Measurements from ENCODE around the gene ATP6V0C.

ATP6V0C gene

DNA sequence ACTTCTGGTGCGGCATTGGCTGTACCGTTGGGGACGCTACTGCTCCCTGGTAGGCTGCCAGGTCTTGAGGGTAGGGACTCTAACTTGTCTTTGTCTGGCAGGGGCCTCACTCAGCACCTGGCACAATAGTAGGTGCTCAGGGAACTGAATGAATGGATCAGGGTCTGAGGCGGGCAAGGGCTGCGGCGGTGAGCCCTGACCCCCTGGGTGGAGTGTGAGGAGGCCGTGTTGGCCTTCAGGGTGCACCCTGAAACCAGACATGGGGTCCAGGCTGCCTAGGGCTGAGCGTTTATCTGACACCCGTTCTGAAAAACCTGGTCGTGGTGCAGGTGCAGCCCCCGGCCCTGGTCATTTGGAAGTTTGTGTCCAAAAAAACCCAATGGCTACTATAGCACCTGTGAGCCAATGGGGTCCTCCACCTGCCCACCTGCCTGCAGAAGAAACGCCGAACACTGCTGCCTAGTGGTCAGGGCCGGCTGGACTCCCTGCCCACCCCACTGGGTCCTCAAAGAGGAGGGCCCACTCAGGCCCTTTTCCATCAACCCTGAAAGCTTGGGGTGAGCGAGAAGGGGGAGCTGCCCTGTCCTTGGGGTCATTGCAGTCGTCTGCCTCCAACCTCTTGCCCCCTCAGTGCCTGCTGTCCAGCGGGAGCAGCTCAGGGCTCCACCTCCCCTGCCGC lies 4.9 kb upstream of the ATP6V0C start:
- no peak for DNase-seq (ENCODE audit: low read depth, low spot score)

DNA sequence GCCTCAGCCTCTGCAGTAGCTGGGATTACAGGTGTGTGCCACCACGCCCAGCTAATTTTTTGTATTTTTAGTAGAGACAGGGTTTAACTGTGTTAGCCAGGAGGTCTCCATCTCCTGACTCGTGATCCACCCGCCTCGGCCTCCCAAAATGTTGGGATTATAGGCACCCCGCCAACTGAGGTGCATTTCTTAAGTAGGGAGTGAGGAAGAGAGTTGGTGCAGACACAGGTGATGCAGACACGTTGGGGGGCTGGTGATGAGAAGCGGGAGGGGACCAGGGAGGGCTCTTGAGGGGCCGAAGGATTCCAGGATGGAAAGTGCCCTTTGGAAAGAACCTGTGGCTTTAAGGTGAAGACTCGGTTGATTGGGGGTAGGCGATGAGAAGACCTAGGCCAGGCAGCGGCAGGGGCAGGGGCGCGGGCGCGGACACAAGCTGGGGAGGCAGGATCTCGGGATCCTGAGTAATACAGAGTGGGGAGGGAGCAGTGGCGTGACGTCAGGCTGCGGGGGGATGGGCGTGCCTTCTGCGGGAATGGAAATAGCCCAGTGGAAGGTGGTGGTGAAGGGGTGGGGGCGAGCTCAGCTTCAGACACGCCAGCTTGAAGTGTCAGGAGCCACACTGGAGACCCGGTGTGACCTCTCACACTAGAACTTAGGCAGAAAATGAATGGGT lies 2.5 kb upstream of the ATP6V0C start:
- no peak for DNase-seq (ENCODE audit: low read depth, low spot score)

- no peak for DNase-seq (ENCODE audit: low read depth, low spot score)
Observed at GRCh38 chr16:2511996-2512734, 1.6 kb upstream of the ATP6V0C start.

- no peak for DNase-seq (ENCODE audit: low read depth, low spot score)
Observed at GRCh38 chr16:2512735-2513404, 882 bp upstream of the ATP6V0C start.

GRCh38 chr16:2514333-2515179 lies 804 bp downstream of the ATP6V0C start:
- DNase-seq (ENCODE audit: low read depth, low spot score) = no peak

DNA sequence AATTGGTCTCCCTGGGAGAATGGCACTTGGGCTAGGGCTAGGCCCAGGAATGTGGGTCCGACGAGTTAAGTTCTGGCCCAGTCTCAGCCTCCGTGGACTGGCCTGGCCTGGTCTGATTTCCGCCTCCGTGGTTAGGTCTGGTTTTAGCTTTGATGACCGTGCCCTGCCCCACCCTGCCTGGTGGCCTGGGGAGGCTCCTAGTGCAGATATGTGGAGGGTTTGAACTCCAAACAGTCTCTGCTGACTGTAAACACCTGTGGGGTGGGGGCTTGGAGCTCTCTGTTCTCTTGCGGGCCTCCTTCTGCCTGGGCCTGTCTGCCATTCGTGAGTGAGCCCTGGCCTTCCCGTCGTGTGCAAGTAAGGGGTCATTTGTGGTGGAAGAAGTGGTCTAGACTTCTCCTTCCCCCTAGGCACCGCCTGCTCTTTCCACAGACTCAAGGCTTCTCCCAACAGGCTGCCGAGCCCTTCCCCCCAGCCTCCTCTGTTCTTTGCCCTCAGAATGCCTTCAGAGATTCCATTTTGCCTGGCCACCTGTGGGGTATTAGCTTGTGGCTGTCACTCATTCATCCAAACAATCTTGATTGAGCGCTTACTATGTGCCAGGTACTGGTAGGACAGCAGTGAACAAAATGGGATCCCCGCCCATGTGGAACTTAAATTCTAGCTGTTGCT lies 1.6 kb downstream of the ATP6V0C start:
- DNase-seq (ENCODE audit: low read depth, low spot score) = no peak

DNA sequence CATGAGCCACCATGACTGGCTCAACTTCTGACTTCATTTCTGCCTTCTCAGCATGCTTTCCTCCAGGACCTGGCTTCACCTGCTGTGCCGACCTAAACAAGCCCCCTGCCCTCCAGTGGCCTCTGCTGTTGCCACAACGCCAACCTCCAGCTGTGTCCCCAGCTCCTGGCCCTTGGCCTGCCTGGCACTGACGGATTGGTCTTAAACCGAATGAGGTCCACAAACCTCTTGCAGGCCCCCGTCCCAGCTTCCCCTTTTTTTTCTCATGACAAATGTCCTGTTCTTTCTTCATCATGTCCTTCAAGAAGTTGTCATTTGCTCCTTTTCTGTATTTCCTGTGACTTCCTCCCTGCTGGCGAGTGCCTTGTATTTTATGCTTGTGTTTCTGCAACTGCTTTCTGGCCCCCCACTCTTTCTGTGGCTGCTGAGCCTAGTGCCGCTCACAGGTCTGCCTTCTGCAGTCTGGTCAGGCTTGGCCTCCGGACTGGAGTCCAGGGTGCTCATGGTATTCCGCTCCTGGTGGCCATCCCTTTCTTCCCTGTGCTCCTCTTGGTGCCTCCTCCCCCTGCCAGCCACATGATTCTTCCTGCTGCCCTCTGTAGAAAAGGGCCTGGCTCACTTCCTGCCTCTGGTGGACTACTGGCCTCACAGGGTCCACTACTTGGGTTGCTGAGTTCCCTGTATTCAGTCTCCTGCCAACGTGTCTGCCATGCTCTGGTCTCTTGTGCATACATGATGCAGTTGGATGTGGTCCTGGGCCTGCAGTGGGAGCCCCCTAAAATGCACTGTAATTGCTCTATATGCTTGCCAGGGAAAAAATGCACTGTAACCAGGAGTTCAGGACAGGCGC lies 2.9 kb downstream of the ATP6V0C start:
- DNase-seq (ENCODE audit: low read depth, low spot score) = no peak

- DNase-seq (ENCODE audit: low read depth, low spot score) = no peak
Observed at GRCh38 chr16:2517954-2518605, 4.3 kb downstream of the ATP6V0C start.

GRCh38 chr16:2518823-2519710 lies 5.3 kb downstream of the ATP6V0C start:
- no peak for DNase-seq (ENCODE audit: low read depth, low spot score)

DNA sequence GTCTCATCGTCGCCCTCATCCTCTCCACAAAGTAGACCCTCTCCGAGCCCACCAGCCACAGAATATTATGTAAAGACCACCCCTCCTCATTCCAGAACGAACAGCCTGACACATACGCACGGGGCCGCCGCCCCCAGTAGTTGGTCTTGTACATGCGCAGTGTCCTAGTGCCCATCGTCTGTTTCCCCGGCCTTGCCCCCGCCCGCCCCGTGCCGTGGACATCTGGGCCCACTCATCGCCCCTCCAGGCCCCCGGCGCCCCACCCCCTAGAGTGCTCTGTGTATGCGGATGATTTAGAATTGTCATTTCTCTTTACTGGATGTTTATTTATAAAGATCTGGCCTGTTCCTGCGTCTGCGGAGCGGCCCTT lies 5.9 kb downstream of the ATP6V0C start:
- no peak for DNase-seq (ENCODE audit: low read depth, low spot score)

GRCh38 chr16:2520097-2520783 lies 6.5 kb downstream of the ATP6V0C start, which contains the start of gene AMDHD2:
Gene AMDHD2 (plus strand): TSS chr16:2520371. CDS start chr16:2520459, 88 bp downstream.
- peak; percentile 76 for DNase-seq (ENCODE audit: low read depth, low spot score)

- DNase-seq (ENCODE audit: low read depth, low spot score) = no peak
Observed at GRCh38 chr16:2520784-2521531, 7.2 kb downstream of the ATP6V0C start.

- DNase-seq (ENCODE audit: low read depth, low spot score) = no peak
Observed at GRCh38 chr16:2523801-2524231, 10.1 kb downstream of the ATP6V0C start.

- no peak for DNase-seq (ENCODE audit: low read depth, low spot score)
Observed at GRCh38 chr16:2524339-2524938, 10.7 kb downstream of the ATP6V0C start.

DNA sequence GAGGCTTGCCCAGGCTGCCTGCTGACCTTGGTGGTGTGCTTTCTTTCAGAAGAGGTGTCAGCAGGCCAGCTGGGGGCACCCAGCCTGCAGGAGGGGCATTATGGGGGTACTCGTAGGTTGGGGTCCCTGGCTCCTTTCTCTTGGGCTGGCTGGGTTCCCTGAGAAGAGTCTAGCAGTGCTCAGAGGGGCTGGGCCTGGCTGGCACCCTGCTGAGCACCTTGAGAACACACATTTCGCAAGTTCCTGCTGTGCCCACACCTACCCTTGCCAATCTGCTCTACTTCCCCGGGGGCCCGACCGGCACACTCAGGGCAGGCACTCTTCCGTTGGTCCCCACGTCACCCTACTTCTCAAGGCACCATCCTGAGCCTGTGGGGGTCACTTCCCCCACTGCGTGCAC lies 12.4 kb downstream of the ATP6V0C start:
- DNase-seq (ENCODE audit: low read depth, low spot score) = no peak

DNA sequence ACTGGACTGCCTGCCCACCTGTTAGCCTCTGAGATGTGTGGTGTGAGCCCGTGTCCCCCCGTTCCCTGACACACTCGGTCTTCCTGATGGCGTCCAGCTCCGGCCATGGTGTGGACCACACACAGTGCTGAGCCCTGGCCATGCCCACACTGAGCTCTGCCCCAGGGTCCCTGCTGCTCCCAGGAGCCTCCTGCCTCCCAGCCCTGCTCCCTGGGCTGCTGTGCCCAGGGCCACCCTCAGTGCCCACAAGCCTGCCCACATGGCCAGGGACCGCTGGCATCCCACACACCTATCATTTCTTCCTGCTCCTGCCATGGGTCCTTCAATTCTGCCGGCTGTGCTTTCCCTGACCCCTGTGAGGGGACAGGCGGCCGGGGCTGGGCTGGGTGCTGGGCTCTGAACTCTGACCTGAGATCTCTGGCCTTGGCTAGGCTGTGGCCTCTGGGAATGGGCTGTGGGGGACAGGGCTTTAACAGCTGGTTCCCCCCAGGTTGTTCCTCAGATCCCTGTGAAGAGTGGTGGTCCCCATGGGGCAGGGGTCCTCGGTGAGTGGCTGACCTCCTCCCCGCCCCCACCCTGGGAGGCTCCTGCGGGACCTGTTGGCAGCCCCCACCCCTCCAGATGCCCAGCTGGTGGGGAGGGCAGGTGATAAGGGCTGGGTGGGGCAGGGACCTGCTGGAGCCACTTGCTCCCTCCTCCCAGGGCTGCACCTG lies 13.5 kb downstream of the ATP6V0C start:
- DNase-seq (ENCODE audit: low read depth, low spot score) = no peak
